ENCODE measurements around the gene CES2.
"Not testable (repeated sequence)": the region's sequence is repeated elsewhere in the genome, so short reads cannot be mapped to it uniquely, and the experiment has no call there.

The CES2 gene

DNA sequence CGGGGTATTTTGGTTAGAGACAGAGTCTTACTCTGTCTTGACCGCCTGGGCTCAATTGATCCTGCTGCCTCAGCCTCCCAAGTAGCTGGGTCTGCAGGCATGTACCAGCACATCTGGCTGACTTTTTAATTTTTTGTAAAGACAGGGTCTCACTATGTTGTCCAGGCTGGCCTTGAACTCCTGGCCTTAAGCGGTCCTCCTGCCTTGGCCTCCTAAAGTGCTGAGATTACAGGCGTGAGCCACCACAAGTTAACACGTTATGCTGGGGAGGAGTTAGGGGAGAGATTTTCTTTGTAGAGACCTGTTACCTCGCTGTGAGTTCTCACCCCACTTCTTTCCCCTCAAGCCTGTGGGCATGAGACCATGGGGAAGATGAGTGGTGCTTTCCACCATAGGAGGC is 51.2 kb downstream of the CES2 start:
- no peak for FAIRE-seq

GRCh38 chr16:66988197-66988788 is 53.0 kb downstream of the CES2 start, which contains the start of gene CES4A:
CES4A (plus strand) TSS chr16:66988589; CDS start chr16:66988773, 184 bp downstream.
- FAIRE-seq = no peak

DNA sequence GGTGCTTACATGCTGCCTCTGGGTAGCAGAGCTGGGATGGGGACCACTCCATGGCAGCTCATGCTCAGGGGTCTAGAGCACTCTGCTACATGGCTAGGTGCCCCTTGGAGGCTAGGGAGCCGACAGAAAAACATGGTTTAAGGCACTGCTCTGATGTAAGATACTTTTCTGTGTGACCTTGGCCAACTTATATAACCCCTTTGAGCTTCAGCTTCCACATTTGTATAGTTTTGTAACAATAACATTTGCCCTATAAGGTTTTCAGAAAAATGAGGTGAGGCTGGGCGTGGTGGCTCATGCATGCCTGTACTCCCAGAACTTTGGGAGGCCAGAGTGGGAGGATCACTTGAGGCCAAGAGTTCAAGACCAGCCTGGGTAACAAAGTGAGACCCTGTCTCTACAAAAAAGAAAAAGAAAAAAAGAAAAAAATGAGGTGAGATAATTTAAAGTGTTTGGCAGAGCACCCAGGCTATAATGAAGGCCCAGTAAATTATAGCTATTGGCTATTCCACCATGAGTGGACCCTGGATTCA is 56.3 kb downstream of the CES2 start:
- FAIRE-seq = no peak

- not testable (repeated sequence) for FAIRE-seq
These were observed 58.2 kb downstream of the CES2 start for GRCh38 chr16:66993558-66993957.

Measured in islet of Langerhans (tissue), 1 donor.